ENCODE data around the gene UBE3C.

GRCh38 chr7:157313645-157314044 lies 174.9 kb downstream of the UBE3C start:
- TF ChIP-seq CTCF (IDR thresholded peaks at IDR 0.05; ENCODE audit: low read length) (no peak), EZH2phosphoT487 (IDR thresholded peaks at IDR 0.05; ENCODE audit: low read length) (no peak)

Data from MM.1S (cell line).